ENCODE data around the gene SNX20. TPM values are rescaled to one million over a fixed set of nuclear protein-coding genes. Genes with fewer than 3 reads are reported as not detected.

The SNX20 gene
- total RNA-seq, 2 experiments from 2014 or later, result 43.3 to 48.9 TPM

DNA sequence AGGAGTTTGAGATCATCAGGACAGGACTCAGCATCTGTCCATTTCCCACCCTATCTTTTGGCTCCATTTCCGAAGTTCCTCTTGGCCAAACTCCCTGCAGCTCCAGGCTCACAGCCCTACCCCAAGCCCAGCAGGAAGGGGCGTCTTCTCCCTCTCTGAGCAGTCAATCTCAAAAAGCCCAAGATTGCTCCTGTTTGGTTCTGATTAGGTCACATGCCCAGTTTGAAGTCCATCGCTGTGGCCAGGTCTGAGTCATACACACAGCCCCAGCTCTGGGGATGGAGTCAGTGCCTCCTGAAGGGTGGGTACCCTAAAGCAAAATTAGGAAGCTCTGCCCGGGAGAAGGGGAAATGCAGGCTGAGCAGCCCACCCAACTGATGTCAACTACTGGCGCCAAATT lies 23.9 kb downstream of the SNX20 start:
- Mint-ChIP-seq H3K27me3 (no peaks in the 10 kb centered on the region), H3K9me3 (ENCODE audit: low read depth) (no peaks in the 10 kb centered on the region), H3K27ac (no peak overlapping the region), H3K4me3 (no peak overlapping the region), H3K36me3 (ENCODE audit: low read depth) (no peaks in the 10 kb centered on the region), H3K4me1 (no peaks in the 10 kb centered on the region)
- no peak for ATAC-seq
- ChIA-PET CTCF (interaction anchor here (2.2 kb wide), 1 partner anchor 8 kb away, joined by 10 read pairs; no protein-coding TSS in a partner anchor), POLR2A (no interaction called here)
- intact Hi-C loops (cut with DNase I, micrococcal nuclease), result loop anchor here in 1 of 2 experiments (5.0 kb wide), 1 partner anchor 275 kb away; no protein-coding TSS in a partner anchor
- DNase-seq, result no peak

DNA sequence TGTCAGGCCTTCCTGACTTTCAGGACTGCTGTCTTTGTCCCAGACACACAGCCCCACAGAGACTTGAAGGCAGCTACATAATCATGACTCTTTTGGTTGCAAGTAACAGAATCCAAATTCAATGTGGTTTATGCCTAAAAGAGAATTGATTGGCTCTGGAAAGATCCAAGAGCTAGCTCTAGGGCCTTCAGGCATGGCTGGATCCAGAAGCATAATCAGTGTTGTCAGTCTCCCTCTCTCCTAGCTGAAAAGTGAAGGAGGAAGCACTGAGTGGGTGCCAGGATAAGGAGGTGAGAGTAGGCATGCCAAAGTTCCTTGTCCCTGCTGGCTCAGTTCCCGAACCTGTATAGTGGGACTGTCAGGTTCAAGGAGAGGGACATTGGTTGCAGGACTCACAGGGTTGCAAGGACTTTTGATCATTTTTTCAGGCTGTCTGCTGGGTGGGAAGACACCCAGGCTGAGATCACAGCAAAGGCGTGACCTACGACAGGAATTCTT lies 25.5 kb downstream of the SNX20 start:
- H3K36me3 Mint-ChIP-seq (ENCODE audit: low read depth), result no peaks in the 10 kb centered on the region

GRCh38 chr16:50653633-50654519 lies 27.2 kb downstream of the SNX20 start:
- no peaks in the 10 kb centered on the region for H3K9me3 Mint-ChIP-seq (ENCODE audit: low read depth)
- no peak overlapping the region for H3K4me3 Mint-ChIP-seq
- no peak for DNase-seq
- no peaks in the 10 kb centered on the region for H3K27me3 Mint-ChIP-seq
- no peak overlapping the region for H3K27ac Mint-ChIP-seq
- ChIA-PET POLR2A (no interaction called here), CTCF (interaction anchor here (0.6 to 2.2 kb wide), 5 partner anchors 12 to 299 kb away, joined by 3 to 9 read pairs (median 3); no protein-coding TSS in a partner anchor)
- no peak for ATAC-seq
- intact Hi-C loops (cut with DNase I, micrococcal nuclease), result no loop called here
- no peaks in the 10 kb centered on the region for H3K4me1 Mint-ChIP-seq
- H3K36me3 Mint-ChIP-seq (ENCODE audit: low read depth), result no peaks in the 10 kb centered on the region

More for the DNA sequence above, 25.5 kb downstream of the SNX20 start:
- intact Hi-C loops (cut with DNase I, micrococcal nuclease), result loop anchor here in 1 of 2 experiments (5.0 kb wide), 1 partner anchor 273 kb away; no protein-coding TSS in a partner anchor
- Mint-ChIP-seq H3K27me3 (no peaks in the 10 kb centered on the region), H3K9me3 (ENCODE audit: low read depth) (no peaks in the 10 kb centered on the region), H3K4me3 (no peak overlapping the region), H3K27ac (no peak overlapping the region), H3K4me1 (no peaks in the 10 kb centered on the region)
- CTCF ChIA-PET, result interaction anchor here (2.2 kb wide), 1 partner anchor 10 kb away, joined by 10 read pairs; no protein-coding TSS in a partner anchor
- DNase-seq (no peak), ATAC-seq (no peak)
- POLR2A ChIA-PET, result no interaction called here

GRCh38 chr16:50652836-50653425 lies 28.2 kb downstream of the SNX20 start:
- Mint-ChIP-seq H3K27me3 (no peaks in the 10 kb centered on the region), H3K27ac (no peak overlapping the region), H3K36me3 (ENCODE audit: low read depth) (no peaks in the 10 kb centered on the region), H3K4me1 (no peaks in the 10 kb centered on the region), H3K9me3 (ENCODE audit: low read depth) (no peaks in the 10 kb centered on the region), H3K4me3 (no peak overlapping the region)
- DNase-seq (no peak), ATAC-seq (no peak)
- ChIA-PET POLR2A (no interaction called here), CTCF (interaction anchor here (0.6 to 2.2 kb wide), 7 partner anchors 12 to 298 kb away, joined by 3 to 9 read pairs (median 4); partner anchors contain the start of gene CYLD)
- intact Hi-C loops (cut with DNase I, micrococcal nuclease), result no loop called here

DNA sequence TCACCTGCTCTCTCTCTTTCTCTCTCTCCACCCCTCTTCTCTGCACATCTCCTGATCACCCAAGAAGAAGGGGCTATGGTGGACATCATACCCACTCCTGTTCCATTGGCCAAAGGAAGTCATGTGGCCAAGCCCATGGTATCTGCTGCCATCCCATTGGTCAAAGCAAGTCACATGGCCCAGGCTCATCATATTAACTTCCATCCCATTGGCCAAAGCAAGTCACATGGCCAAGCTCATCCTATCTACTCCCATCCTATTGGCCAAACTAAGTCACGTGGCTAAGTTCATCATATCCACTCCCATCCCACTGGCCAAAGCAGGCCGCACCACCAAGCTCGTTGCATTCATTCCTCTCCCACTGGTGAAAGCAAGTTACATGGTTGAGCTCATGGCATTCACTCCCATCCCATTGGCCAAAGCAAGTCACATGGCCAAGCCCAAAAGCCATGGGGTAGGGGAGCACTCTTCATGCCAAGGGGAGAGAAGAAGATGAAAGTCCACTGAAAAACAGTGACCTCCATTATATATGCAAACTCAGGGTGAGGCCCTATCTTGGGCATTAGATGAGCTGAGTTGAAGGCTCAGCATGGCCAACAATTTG lies 29.2 kb downstream of the SNX20 start:
- Mint-ChIP-seq H3K27me3 (no peaks in the 10 kb centered on the region), H3K27ac (no peak overlapping the region), H3K36me3 (ENCODE audit: low read depth) (no peaks in the 10 kb centered on the region), H3K4me1 (no peaks in the 10 kb centered on the region), H3K9me3 (ENCODE audit: low read depth) (no peaks in the 10 kb centered on the region), H3K4me3 (no peak overlapping the region)
- intact Hi-C loops (cut with DNase I, micrococcal nuclease), result no loop called here
- ATAC-seq (no peak), DNase-seq (no peak)
- POLR2A ChIA-PET, result no interaction called here
- CTCF ChIA-PET, result interaction anchor here (0.6 to 1.4 kb wide), 3 partner anchors 13 to 24 kb away, joined by 3 to 4 read pairs (median 3); no protein-coding TSS in a partner anchor

DNA sequence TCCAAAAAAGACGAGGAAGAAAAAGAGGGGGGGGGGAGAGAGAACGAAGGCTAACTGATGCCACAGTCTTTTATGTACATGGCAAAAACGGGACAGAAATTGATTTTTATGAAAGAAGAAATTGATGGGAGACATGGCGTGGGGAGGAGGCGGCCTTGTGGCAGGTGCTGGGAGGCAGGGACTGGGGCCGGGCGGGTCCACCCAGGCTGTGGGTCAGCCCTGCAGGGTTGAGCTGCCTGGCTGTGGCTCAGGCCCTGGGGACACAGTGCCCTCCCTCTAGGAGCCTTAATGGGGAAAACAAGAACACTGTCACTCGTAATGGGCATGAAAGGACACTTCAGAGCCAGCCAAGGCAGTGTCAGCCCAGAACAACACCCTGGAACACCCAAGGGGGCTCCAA lies 34.8 kb downstream of the SNX20 start:
- H3K36me3 Mint-ChIP-seq (ENCODE audit: low read depth), result no peaks in the 10 kb centered on the region
- peaks cover 8% of the 10 kb centered on the region for H3K4me1 Mint-ChIP-seq
- intact Hi-C loops (cut with DNase I, micrococcal nuclease), result no loop called here
- H3K27ac Mint-ChIP-seq, result no peak overlapping the region
- H3K4me3 Mint-ChIP-seq, result no peak overlapping the region
- DNase-seq, result no peak
- H3K27me3 Mint-ChIP-seq, result no peaks in the 10 kb centered on the region
- POLR2A ChIA-PET, result no interaction called here
- ATAC-seq, result no peak
- no peaks in the 10 kb centered on the region for H3K9me3 Mint-ChIP-seq (ENCODE audit: low read depth)
- CTCF ChIA-PET, result interaction anchor here (0.8 kb wide), 1 partner anchor 442 kb away, joined by 4 read pairs; no protein-coding TSS in a partner anchor

GRCh38 chr16:50645563-50646220 lies 35.4 kb downstream of the SNX20 start:
- H3K36me3 Mint-ChIP-seq (ENCODE audit: low read depth), result no peaks in the 10 kb centered on the region
- intact Hi-C loops (cut with DNase I, micrococcal nuclease), result no loop called here
- no peak for ATAC-seq
- no peaks in the 10 kb centered on the region for H3K9me3 Mint-ChIP-seq (ENCODE audit: low read depth)
- H3K27me3 Mint-ChIP-seq, result no peaks in the 10 kb centered on the region
- H3K4me3 Mint-ChIP-seq, result no peak overlapping the region
- DNase-seq, result no peak
- POLR2A ChIA-PET, result no interaction called here
- CTCF ChIA-PET, result interaction anchor here (0.8 to 1.4 kb wide), 5 partner anchors 10 to 442 kb away, joined by 3 to 5 read pairs (median 3); no protein-coding TSS in a partner anchor
- no peak overlapping the region for H3K27ac Mint-ChIP-seq
- H3K4me1 Mint-ChIP-seq, result peaks cover 8% of the 10 kb centered on the region

- POLR2A ChIA-PET, result no interaction called here
- no peaks in the 10 kb centered on the region for H3K36me3 Mint-ChIP-seq (ENCODE audit: low read depth)
- H3K4me1 Mint-ChIP-seq, result peaks cover 8% of the 10 kb centered on the region
- intact Hi-C loops (cut with DNase I, micrococcal nuclease), result loop anchor here in 1 of 2 experiments (5.0 kb wide), 1 partner anchor 272 kb away; no protein-coding TSS in a partner anchor
- no peaks in the 10 kb centered on the region for H3K9me3 Mint-ChIP-seq (ENCODE audit: low read depth)
- peak; percentile 69 for DNase-seq
- CTCF ChIA-PET, result interaction anchor here (0.6 to 1.4 kb wide), 9 partner anchors 9 to 285 kb away, joined by 3 to 5 read pairs (median 3); no protein-coding TSS in a partner anchor
- H3K27ac Mint-ChIP-seq, result no peak overlapping the region
- peak; percentile 79 for ATAC-seq
- no peaks in the 10 kb centered on the region for H3K27me3 Mint-ChIP-seq
- no peak overlapping the region for H3K4me3 Mint-ChIP-seq
Observed at GRCh38 chr16:50644729-50645128, 36.4 kb downstream of the SNX20 start.

DNA sequence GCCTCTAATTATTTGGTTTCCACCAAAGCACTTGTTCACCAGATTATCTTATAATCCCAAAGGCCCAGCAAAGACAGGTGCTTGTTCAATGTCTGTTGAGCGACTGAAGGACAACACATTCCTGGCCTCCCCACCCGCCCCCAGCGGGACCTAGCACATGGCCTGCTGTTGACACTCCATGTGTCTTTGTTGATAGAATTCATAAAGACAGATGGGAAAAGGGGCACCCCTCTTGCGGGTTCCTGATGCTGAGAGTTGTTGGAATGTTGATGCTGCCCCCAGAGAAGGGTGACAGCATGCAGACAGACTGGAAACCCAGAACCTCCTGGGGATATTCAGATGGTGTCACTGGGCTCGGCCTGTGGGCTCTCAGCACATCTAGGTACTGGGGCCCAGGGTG lies 36.9 kb downstream of the SNX20 start:
- Mint-ChIP-seq H3K9me3 (ENCODE audit: low read depth) (no peaks in the 10 kb centered on the region), H3K27me3 (no peaks in the 10 kb centered on the region), H3K4me3 (no peak overlapping the region), H3K36me3 (ENCODE audit: low read depth) (no peaks in the 10 kb centered on the region), H3K27ac (no peak overlapping the region), H3K4me1 (peaks cover 8% of the 10 kb centered on the region)
- DNase-seq, result no peak
- no peak for ATAC-seq
- intact Hi-C loops (cut with DNase I, micrococcal nuclease), result loop anchor here in 1 of 2 experiments (5.0 kb wide), 1 partner anchor 272 kb away; no protein-coding TSS in a partner anchor
- CTCF ChIA-PET, result interaction anchor here (0.7 to 1.4 kb wide), 4 partner anchors 9 to 275 kb away, joined by 3 read pairs; no protein-coding TSS in a partner anchor
- POLR2A ChIA-PET, result no interaction called here

DNA sequence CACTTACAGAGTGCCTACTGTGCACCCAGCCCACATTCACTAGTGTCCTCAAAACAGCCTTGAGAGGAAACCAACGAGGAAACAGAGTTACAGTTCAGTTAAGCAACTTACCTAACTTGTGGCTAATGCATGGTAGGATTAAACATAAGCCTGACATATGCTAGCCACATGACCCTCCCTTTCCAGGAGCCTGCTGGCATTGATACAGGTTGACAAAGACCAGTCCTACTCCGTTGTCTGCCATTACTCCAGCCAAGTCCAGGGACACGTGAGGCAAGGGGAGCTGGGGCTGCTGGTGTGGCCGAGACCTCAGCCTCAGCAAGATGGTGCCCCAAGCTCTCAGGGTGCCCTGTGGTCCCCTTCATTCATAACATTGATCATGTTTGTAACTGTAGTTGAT lies 37.9 kb downstream of the SNX20 start:
- H3K27me3 Mint-ChIP-seq, result no peaks in the 10 kb centered on the region
- peaks cover 8% of the 10 kb centered on the region for H3K4me1 Mint-ChIP-seq
- no peaks in the 10 kb centered on the region for H3K36me3 Mint-ChIP-seq (ENCODE audit: low read depth)
- no peak overlapping the region for H3K27ac Mint-ChIP-seq
- ChIA-PET POLR2A (no interaction called here), CTCF (interaction anchor here (0.7 to 1.2 kb wide), 5 partner anchors 24 to 1071 kb away, joined by 3 to 4 read pairs (median 3); no protein-coding TSS in a partner anchor)
- intact Hi-C loops (cut with DNase I, micrococcal nuclease), result loop anchor here in 1 of 2 experiments (5.0 kb wide), 1 partner anchor 271 kb away; no protein-coding TSS in a partner anchor
- ATAC-seq (no peak), DNase-seq (no peak)
- no peak overlapping the region for H3K4me3 Mint-ChIP-seq
- H3K9me3 Mint-ChIP-seq (ENCODE audit: low read depth), result no peaks in the 10 kb centered on the region
